ENCODE results near the gene ATPAF1. TPM values are rescaled to one million over a fixed set of nuclear protein-coding genes. Genes with fewer than 3 reads are reported as not detected.

ATPAF1 gene
- total and polyA plus RNA-seq, 9 of the 15 experiments (the other 6 are each of a cell fraction or from before 2014, with no cell fraction given): 6.3 to 56.2 (median 27.4) TPM

DNA sequence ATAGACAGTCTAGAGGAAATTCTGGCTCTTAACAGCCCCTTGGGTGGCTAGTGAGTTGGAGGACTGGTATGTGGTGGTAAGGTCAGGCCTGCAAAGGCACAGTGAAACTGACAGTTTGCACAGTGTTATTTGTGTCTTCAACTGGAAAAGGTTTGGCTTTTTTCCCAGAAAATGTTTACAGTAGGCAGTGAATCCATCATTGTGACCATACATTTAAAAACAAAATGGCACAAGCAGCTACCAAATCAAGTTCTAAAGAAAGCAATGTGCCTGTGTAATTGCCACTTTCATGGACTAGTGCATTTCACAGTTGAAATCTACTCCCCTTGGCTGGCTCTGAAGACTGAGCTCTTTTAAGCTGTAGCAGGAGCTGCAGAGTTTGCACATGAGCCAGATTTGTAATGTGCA lies 24.8 kb downstream of the ATPAF1 start (continued):
- no peak for TF ChIP-seq ZMIZ1 (IDR thresholded peaks at IDR 0.05; ENCODE audit: low read depth in 2 of 2, low read length in 2 of 2)
- peak; percentile 85 for TF ChIP-seq MEIS2 (IDR thresholded peaks at IDR 0.05; ENCODE audit: partially characterized antibody)
- TF ChIP-seq HMBOX1 (IDR thresholded peaks at IDR 0.05): peak; percentile 65
- 0 out of 2 replicates have a peak, but pooled peaks have one; percentile 22 for TF ChIP-seq ZNF766 (CRISPR knock-in tag; conservative IDR thresholded peaks at IDR 0.05)
- TF ChIP-seq NFIC (IDR thresholded peaks at IDR 0.05): peak; percentile 30; the same call in 1 of the 2 replicates

DNA sequence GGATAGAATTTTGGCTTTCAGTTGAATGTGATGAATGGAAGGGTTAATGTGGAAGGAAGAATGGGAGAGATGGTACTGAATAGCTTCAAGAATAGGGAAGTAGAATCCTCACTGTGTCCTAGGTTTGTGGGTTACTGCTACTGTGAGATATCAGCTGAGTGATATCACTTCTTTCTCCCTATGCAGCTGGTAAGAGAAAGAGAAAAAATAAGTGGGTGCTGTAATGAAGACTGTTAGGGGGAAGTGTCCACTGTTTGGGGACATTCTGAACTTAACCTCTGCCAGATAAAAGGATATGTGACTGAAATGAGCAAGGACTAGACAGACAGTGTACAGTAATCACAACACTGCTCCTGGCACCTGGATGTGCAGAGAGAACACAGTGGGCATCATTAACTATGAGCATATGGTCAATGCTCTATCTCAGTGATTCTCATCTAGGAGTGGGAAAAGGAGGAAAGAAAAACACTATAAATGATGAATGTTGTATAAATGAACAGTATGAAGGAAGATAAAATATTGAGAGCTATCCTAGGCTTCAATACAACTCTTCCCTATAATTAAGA lies 26.0 kb downstream of the ATPAF1 start:
- H3K9me3 ChIP-seq (replicated peaks; ENCODE audit: control insufficient read depth, insufficient read depth, low read depth, low read length): no peaks in the 10 kb centered on the region
- no TSS peak for BruUV-seq (replicated peaks)
- no peak for DNase-seq (ENCODE audit: extremely low read depth in 1 of 4, low spot score in 3 of 4)
- no peak overlapping the region for H3K4me3 ChIP-seq
- H3K79me2 ChIP-seq (ENCODE audit: control insufficient read depth, insufficient read depth, low read length): no peaks in the 10 kb centered on the region
- H2AFZ ChIP-seq (ENCODE audit: low read depth, low read length): no peak overlapping the region
- CTCF ChIA-PET (ENCODE audit: low intra/inter-chr PET ratio): no interaction called here
- POLR2A ChIA-PET: interaction anchor here (0.7 to 1.5 kb wide), 5 partner anchors 10 to 205 kb away, joined by 3 to 4 read pairs (median 3); no protein-coding TSS in a partner anchor
- ATAC-seq: no peak
- H3K4me1 ChIP-seq (replicated peaks in 1 of 2; ENCODE audit: control insufficient read depth in 2 of 2, insufficient read depth in 2 of 2, low read length in 2 of 2): peaks cover 0 to 10% of the 10 kb centered on the region in 2 experiments; a peak in 3 of 5 replicates
- H4K20me1 ChIP-seq (replicated peaks; ENCODE audit: control insufficient read depth, insufficient read depth, low read length): no peaks in the 10 kb centered on the region
- intact Hi-C loops (cut with micrococcal nuclease): no loop called here
- H3K27ac ChIP-seq (ENCODE audit: extremely low read depth, low read depth, low read length): no peak overlapping the region
- in situ Hi-C loops (cut with MboI): no loop called here
- H3K9ac ChIP-seq (ENCODE audit: insufficient read depth in 1 of 2, low read depth in 2 of 2, low read length in 2 of 2): no peak overlapping the region
- H3K9me1 ChIP-seq (ENCODE audit: control insufficient read depth, insufficient read depth, low read length): no peaks in the 10 kb centered on the region
- no peak overlapping the region for H3K4me2 ChIP-seq (ENCODE audit: insufficient read depth, low read length)
- no peaks in the 10 kb centered on the region; the same call in 1 of the 3 replicates for H3K36me3 ChIP-seq (ENCODE audit: control insufficient read depth, insufficient read depth, low read length)
- H3K27me3 ChIP-seq (ENCODE audit: control insufficient read depth in 2 of 2, insufficient read depth in 2 of 2, low read length in 2 of 2): no peaks in the 10 kb centered on the region
- FAIRE-seq: no peak
- TF ChIP-seq GATA2 (CRISPR knock-in tag; IDR thresholded peaks at IDR 0.05) (peak; percentile 36; the same call in 1 of the 2 replicates), TCF3 (CRISPR knock-in tag; IDR thresholded peaks at IDR 0.05) (peak; percentile 52), ZNF780A (CRISPR knock-in tag; IDR thresholded peaks at IDR 0.05) (no peak), GTF2E2 (tag; IDR thresholded peaks at IDR 0.05) (peak; percentile 55; the same call in 1 of the 2 replicates), ZKSCAN3 (CRISPR knock-in tag; IDR thresholded peaks at IDR 0.05) (no peak), CBFA2T3 (IDR thresholded peaks at IDR 0.05) (peak; percentile 12; the same call in 1 of the 2 replicates), ARID1B (IDR thresholded peaks at IDR 0.05) (0 out of 2 replicates have a peak, but pooled peaks have one; percentile 31), ZNF263 (CRISPR knock-in tag; IDR thresholded peaks at IDR 0.05; ENCODE audit: borderline replicate concordance) (no peak), RAD21 (CRISPR knock-in tag; conservative IDR thresholded peaks at IDR 0.05 in 1 of 2, IDR thresholded peaks at IDR 0.05 in 1 of 2) (0 out of 4 replicates have a peak, but pooled peaks of 1 of the 2 experiments have one; percentile 5)
- TF ChIP-seq, protein P1, sequence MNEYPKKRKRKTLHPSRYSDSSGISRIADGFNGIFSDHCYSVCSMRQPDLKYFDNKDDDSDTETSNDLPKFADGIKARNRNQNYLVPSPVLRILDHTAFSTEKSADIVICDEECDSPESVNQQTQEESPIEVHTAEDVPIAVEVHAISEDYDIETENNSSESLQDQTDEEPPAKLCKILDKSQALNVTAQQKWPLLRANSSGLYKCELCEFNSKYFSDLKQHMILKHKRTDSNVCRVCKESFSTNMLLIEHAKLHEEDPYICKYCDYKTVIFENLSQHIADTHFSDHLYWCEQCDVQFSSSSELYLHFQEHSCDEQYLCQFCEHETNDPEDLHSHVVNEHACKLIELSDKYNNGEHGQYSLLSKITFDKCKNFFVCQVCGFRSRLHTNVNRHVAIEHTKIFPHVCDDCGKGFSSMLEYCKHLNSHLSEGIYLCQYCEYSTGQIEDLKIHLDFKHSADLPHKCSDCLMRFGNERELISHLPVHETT (CRISPR knock-in tag; conservative IDR thresholded peaks at IDR 0.05 in 1 of 2, IDR thresholded peaks at IDR 0.05 in 1 of 2): peak in 1 of 2 experiments; percentile 58; a peak in 1 of 4 replicates

All from K562 (cell line).